Glutamatergic neuron (in vitro differentiated cells): ENCODE results near the gene FEM1C. TPM values are rescaled to one million over a fixed set of nuclear protein-coding genes. Genes with fewer than 3 reads are reported as not detected.

Experiments used
- DNase-seq: peaks from one replicate; pipeline ENCODE4 v3.0.0; 2022
- H3K27ac Mint-ChIP-seq: one replicate; pipeline ENCODE4 v1.8.0; 2020; ENCODE audit warnings: mild to moderate bottlenecking, mixed read lengths, inconsistent platforms; ENCODE audit not compliant: unreplicated experiment
- H3K27me3 Mint-ChIP-seq: one replicate; pipeline ENCODE4 v1.8.0; 2020; ENCODE audit warnings: mild to moderate bottlenecking, moderate library complexity, mixed read lengths, inconsistent platforms; ENCODE audit not compliant: unreplicated experiment
- H3K36me3 Mint-ChIP-seq: one replicate; pipeline ENCODE4 v1.8.0; 2020; ENCODE audit warnings: mild to moderate bottlenecking, mixed read lengths, inconsistent platforms; ENCODE audit not compliant: unreplicated experiment
- H3K4me1 Mint-ChIP-seq: one replicate; pipeline ENCODE4 v1.8.0; 2020; ENCODE audit warnings: mild to moderate bottlenecking, low read depth, mixed read lengths, inconsistent platforms; ENCODE audit not compliant: unreplicated experiment
- H3K4me3 Mint-ChIP-seq: one replicate; pipeline ENCODE4 v1.8.0; 2020; ENCODE audit warnings: mild to moderate bottlenecking, mixed read lengths, inconsistent platforms; ENCODE audit not compliant: unreplicated experiment
- H3K9me3 Mint-ChIP-seq: one replicate; pipeline ENCODE4 v1.8.0; 2020; ENCODE audit warnings: mild to moderate bottlenecking, moderate library complexity, mixed read lengths, inconsistent platforms; ENCODE audit not compliant: unreplicated experiment
- total RNA-seq: library from RNA; stranded (reverse); fragmentation: NEBNext Ultra II Directional; extraction: Animal tissue kit (Norgen Biotek cat#: 25700); gene quantifications from one replicate; pipeline ENCODE4 v1.2.1, GENCODE V29; 2021; ENCODE audit not compliant: unreplicated experiment
- TF ChIP-seq, protein P1 (sequence below): fragments of 200-600 bp; sonication (generic); IDR thresholded peaks from one replicate; pipeline ENCODE4 v1.5.0; 2021; ENCODE audit not compliant: partially characterized antibody, unreplicated experiment

FEM1C gene
- total RNA-seq, 1 donor from 2014 or later, result 20.2 TPM

- TF ChIP-seq, protein P1, sequence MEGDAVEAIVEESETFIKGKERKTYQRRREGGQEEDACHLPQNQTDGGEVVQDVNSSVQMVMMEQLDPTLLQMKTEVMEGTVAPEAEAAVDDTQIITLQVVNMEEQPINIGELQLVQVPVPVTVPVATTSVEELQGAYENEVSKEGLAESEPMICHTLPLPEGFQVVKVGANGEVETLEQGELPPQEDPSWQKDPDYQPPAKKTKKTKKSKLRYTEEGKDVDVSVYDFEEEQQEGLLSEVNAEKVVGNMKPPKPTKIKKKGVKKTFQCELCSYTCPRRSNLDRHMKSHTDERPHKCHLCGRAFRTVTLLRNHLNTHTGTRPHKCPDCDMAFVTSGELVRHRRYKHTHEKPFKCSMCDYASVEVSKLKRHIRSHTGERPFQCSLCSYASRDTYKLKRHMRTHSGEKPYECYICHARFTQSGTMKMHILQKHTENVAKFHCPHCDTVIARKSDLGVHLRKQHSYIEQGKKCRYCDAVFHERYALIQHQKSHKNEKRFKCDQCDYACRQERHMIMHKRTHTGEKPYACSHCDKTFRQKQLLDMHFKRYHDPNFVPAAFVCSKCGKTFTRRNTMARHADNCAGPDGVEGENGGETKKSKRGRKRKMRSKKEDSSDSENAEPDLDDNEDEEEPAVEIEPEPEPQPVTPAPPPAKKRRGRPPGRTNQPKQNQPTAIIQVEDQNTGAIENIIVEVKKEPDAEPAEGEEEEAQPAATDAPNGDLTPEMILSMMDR, result no peak
- H3K9me3 Mint-ChIP-seq, result no peaks in the 10 kb centered on the region
- H3K4me3 Mint-ChIP-seq, result no peak overlapping the region
- H3K27me3 Mint-ChIP-seq, result no peaks in the 10 kb centered on the region
- H3K36me3 Mint-ChIP-seq, result no peaks in the 10 kb centered on the region
- no peaks in the 10 kb centered on the region for H3K4me1 Mint-ChIP-seq
- no peak for DNase-seq
- no peak overlapping the region for H3K27ac Mint-ChIP-seq
Observed at GRCh38 chr5:115579216-115579615, 34.6 kb upstream of the FEM1C start.

GRCh38 chr5:115578657-115579056, 34.1 kb upstream of the FEM1C start:
- no peak for DNase-seq
- H3K36me3 Mint-ChIP-seq, result no peaks in the 10 kb centered on the region
- H3K27ac Mint-ChIP-seq, result no peak overlapping the region
- TF ChIP-seq, protein P1, result no peak
- no peak overlapping the region for H3K4me3 Mint-ChIP-seq
- no peaks in the 10 kb centered on the region for H3K4me1 Mint-ChIP-seq
- H3K27me3 Mint-ChIP-seq, result no peaks in the 10 kb centered on the region
- H3K9me3 Mint-ChIP-seq, result no peaks in the 10 kb centered on the region

GRCh38 chr5:115577741-115578140, 33.2 kb upstream of the FEM1C start:
- no peaks in the 10 kb centered on the region for H3K4me1 Mint-ChIP-seq
- DNase-seq, result no peak
- H3K36me3 Mint-ChIP-seq, result no peaks in the 10 kb centered on the region
- H3K27me3 Mint-ChIP-seq, result no peaks in the 10 kb centered on the region
- H3K27ac Mint-ChIP-seq, result no peak overlapping the region
- no peak overlapping the region for H3K4me3 Mint-ChIP-seq
- no peaks in the 10 kb centered on the region for H3K9me3 Mint-ChIP-seq
- TF ChIP-seq, protein P1, result no peak

DNA sequence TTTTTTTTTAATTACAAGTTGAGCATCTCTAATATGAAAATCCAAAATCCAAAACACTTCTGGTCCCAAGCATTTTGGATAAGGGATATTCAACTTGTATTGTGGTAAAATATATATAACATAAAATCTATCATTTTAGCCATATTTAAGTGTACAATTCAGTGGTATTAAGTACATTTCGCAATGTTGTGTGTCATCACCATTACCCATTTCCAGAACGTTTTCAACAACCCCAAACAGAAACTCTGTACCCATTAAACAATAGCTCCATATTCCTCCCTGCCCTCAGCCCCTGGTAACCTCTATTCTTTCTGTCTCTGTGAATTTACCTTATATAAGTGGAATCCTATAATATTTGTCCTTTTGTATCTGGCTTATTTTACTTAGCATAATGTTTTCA, 32.8 kb upstream of the FEM1C start:
- no peaks in the 10 kb centered on the region for H3K9me3 Mint-ChIP-seq
- H3K36me3 Mint-ChIP-seq, result no peaks in the 10 kb centered on the region
- TF ChIP-seq, protein P1, result no peak
- no peak for DNase-seq
- H3K4me1 Mint-ChIP-seq, result no peaks in the 10 kb centered on the region
- no peak overlapping the region for H3K4me3 Mint-ChIP-seq
- H3K27me3 Mint-ChIP-seq, result no peaks in the 10 kb centered on the region
- H3K27ac Mint-ChIP-seq, result no peak overlapping the region

GRCh38 chr5:115575167-115576070, 30.8 kb upstream of the FEM1C start:
- DNase-seq, result no peak
- TF ChIP-seq, protein P1, result no peak
- H3K9me3 Mint-ChIP-seq, result no peaks in the 10 kb centered on the region
- H3K27me3 Mint-ChIP-seq, result no peaks in the 10 kb centered on the region
- H3K4me3 Mint-ChIP-seq, result no peak overlapping the region
- no peaks in the 10 kb centered on the region for H3K4me1 Mint-ChIP-seq
- no peaks in the 10 kb centered on the region for H3K36me3 Mint-ChIP-seq
- no peak overlapping the region for H3K27ac Mint-ChIP-seq
